GM18519 (cell line): ENCODE results near the gene SMARCC2.
"Not testable (repeated sequence)": the region's sequence is repeated elsewhere in the genome, so short reads cannot be mapped to it uniquely, and the experiment has no call there.

Experiments used
- ATAC-seq: cut with Tn5 transposase; IDR thresholded peaks from one replicate; pipeline ENCODE4 v1.9.1; 2021; ENCODE audit warnings: mild to moderate bottlenecking, moderate library complexity; ENCODE audit not compliant: unreplicated experiment, low FRiP score

Gene SMARCC2

DNA sequence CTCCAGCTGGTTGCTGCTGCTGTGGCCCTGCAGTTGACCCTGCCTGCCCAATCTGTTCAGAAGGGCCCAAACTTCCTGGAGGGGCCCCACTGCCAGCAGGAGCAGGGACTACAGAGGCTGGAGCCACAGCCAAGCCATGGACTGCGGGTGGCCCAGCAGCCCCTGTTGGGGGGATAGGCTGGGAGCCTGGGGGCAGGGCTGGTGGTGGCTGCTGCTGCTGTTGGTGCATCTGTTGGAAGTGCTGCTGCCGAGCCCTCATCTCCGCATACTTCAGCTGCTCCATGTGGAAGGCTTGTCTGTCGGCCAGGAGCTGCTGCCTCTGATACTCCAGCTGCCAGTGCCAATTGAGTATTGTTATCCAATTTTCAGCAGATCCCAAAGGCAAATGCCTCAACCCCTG is 23.9 kb downstream of the SMARCC2 start:
- no peak for ATAC-seq

DNA sequence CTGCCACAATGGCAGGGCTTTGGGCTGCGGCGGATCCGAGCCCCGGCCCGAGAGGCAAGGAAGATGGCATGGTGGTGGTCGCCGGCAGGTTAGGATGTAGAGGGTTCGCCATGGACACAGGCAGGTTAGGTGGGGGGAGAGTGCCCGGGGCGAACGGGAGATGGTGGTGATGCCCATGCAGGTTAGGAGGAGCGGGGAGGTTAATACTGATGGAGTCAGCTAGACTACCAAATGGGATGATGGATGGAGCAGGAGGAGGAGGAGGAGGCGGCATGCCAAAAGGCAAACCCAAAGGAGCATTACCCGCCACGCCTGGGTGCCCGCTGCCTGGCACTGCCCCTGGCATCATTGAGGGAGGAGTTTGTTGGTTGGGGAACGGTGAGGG is 24.9 kb downstream of the SMARCC2 start:
- ATAC-seq, result no peak

DNA sequence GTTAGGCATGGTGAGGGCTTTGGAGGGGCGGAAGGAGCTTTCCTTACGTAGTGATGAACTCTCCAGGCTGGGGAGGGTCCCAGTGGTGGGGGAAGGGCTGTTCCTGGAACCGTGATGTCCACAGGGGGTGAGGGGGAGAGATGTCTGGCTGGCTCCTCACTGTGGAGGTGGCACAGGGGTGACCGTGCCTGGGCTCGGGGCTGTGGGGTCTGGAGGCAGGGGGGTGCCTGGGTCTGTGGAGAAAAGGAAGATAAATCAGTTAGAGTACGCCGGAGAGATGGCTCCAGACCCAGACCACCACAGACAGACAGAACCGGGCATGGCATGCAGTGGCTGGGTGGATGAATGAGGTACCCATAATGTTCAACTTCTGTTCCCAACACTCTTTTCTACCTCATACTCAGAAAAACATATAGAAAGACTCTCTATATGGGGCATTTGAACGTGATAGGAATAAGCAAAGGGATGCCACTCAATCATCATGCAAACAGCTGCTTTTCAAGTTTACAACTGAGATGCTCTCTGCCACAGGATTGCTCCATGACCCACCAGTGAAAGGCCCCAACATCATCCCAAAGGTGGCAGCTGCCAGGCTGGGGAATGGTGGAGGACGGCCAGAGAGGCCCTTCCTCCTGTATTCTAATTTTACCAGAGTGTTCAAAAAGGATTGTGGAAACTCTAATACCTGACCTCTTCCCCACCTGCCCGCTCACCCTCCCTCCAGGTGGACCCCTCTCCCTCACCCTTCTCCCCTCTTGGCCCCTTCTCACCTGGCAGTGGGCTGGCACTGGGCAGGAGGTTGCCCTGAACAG is 25.5 kb downstream of the SMARCC2 start:
- ATAC-seq, result no peak

- ATAC-seq, result no peak
These were observed 26.6 kb downstream of the SMARCC2 start for GRCh38 chr12:56162468-56163290.

- ATAC-seq, result no peak
These were observed 27.5 kb downstream of the SMARCC2 start for GRCh38 chr12:56161690-56162351.

GRCh38 chr12:56160894-56161689 is 28.2 kb downstream of the SMARCC2 start:
- ATAC-seq, result no peak

- ATAC-seq, result no peak
These were observed 29.0 kb downstream of the SMARCC2 start for GRCh38 chr12:56160193-56160763.

DNA sequence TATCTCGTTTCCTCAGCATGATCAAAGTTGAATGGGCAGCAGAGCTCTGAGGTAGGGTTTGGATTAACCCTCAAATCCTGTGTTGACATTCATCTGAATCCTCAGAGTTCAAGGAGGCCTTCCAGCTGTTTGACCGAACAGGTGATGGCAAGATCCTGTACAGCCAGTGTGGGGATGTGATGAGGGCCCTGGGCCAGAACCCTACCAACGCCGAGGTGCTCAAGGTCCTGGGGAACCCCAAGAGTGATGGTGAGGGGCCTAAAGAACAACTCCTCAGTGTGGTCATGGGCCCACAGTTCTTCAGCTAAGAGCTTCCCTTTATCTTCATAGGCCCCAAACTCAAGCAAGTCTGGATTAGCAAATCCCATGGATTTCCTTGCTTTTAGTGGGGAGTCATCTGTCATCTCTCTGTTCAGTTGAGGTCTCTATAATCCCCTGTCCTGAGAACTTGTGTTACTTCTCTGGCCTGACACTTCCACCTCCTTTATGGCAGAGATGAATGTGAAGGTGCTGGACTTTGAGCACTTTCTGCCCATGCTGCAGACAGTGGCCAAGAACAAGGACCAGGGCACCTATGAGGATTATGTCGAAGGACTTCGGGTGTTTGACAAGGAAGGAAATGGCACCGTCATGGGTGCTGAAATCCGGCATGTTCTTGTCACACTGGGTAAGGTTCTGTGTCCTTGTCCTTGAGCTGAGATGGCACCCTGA is 29.6 kb downstream of the SMARCC2 start:
- ATAC-seq, result no peak

DNA sequence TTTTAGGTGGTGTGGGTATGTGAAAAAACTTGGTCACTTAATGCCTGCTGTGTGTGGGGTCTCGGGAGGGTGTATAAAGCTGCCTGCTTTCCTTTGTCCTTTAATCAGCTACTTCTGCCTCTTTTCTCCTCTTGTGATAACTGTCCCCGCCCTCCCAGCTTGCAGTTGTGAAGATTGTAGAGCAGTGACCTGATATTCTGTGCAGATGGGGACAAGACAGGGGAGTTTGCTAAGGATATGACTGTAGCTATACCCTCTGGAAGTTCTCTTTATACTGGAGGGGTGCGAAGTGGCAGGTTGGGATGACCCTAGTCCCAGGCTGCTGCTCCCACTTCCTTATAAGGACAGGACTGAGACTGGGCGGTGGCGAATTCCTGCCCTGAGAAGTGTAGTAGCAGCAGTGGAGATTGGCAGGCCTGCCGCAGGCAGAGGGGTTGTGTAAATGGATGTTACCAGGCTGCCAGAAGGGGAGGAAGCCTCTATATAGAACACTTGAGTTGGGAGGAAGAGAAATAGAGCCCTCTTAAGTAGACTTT is 30.3 kb downstream of the SMARCC2 start:
- ATAC-seq, result no peak

GRCh38 chr12:56158029-56158925 is 31.0 kb downstream of the SMARCC2 start, which contains the start of gene MYL6:
TSS of gene MYL6 (plus strand) at chr12:56158359. CDS start at chr12:56158402, 43 bp downstream.
- ATAC-seq, result peak; percentile 70

GRCh38 chr12:56157201-56158028 is 31.9 kb downstream of the SMARCC2 start:
- ATAC-seq, result peak; percentile 18

- not testable (repeated sequence) for ATAC-seq
These were observed 32.7 kb downstream of the SMARCC2 start for GRCh38 chr12:56156464-56157200.

DNA sequence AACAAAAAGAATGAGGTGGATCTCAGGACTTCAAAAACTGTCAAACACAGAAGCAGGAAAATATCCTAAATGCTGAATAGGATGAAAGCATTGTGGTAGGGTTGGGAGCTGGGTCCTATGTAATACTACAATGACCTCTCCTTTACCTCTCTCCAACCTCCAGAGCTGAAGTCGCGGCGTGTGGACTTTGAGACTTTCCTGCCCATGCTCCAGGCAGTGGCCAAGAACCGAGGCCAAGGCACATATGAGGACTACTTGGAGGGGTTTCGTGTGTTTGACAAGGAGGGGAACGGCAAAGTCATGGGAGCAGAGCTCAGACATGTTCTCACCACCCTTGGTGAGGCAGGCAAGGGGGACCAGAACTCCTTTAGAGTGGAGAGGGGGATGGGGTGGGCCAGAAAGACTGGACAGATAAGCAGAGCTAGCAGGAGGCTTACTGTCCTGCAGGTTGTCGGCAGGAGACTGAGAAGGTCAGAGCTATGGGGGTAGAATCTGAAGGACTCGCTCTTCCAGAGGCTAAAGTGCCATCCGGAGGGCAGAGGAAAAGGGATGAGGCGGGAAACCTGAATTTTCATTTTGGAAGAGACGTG is 33.9 kb downstream of the SMARCC2 start:
- ATAC-seq, result no peak

DNA sequence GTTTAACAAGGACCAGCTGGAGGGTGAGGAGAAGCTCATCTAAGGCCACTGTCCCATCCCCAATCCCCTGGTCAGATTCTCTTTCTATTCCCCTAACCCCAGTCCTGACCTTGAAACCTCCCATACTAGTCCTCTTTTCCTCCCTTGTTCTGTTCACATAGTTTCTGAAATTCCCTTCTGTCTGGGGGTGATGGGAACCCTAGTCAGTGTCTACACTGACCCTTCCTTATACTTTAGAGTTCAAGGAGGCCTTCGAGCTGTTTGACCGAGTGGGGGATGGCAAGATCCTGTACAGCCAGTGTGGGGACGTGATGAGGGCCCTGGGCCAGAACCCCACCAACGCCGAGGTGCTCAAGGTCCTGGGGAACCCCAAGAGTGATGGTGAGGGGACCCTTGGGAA is 34.5 kb downstream of the SMARCC2 start:
- ATAC-seq, result no peak

DNA sequence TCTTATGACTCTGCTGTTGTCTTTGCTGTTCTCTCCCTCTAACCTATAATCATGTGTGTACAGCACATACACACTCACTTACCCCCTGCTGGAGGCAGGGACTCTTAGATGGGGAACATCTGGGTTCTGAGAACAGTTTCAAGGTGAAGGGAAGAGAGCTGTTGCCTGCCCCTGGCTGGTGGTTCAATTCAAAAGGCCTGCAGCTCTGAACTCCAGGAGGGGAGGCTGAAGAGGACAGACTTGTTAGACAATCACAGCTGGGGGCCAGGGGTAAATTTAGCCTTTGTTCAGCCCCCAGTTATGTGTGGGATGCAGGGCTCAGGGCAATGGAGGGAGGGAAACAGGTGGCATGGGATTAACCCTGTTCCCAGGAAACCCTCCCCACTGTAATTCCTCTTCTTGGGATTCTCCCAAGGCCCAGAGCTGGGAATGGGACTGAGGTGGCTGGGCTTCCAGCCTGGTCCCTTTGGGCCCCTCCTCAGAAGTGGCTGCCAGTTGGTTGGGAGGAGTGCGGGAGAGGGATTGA is 35.0 kb downstream of the SMARCC2 start:
- no peak for ATAC-seq

DNA sequence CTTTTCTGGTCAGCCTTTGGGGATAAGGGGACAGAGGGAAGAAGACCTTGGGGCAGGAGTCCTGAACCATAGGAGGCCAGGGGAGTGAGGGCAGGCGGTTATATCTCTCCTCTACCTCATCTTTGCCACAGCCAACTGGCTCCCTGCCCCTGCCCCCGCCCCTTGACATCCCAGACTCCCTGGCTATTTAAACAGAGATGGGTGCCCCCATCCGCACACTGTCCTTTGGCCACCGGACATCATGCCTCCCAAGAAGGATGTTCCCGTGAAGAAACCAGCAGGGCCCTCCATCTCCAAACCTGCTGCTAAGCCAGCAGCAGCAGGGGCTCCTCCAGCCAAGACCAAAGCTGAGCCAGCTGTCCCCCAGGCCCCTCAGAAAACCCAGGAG is 35.6 kb downstream of the SMARCC2 start:
- no peak for ATAC-seq
